Trophoblast cell (in vitro differentiated cells and primary cell): ENCODE measurements around the gene MAGEC2.

ENCODE experiments used
- DNase-seq, 2 donors: peaks; one replicate each; pipeline ENCODE4 v3.0.0-alpha.2; 2016
- H2AFZ ChIP-seq: 2 replicates; pipeline ENCODE4 v1.6.1; 2013; ENCODE audit warnings: low read length, moderate library complexity, mild to moderate bottlenecking; ENCODE audit not compliant: insufficient read depth, poor library complexity
- H2AK5ac ChIP-seq: 2 replicates; pipeline ENCODE4 v1.6.1; 2013; ENCODE audit warnings: mild to moderate bottlenecking, low read length
- H2BK120ac ChIP-seq: 2 replicates; pipeline ENCODE4 v1.6.1; 2013; ENCODE audit warnings: low read length, mild to moderate bottlenecking, moderate library complexity; ENCODE audit not compliant: insufficient read depth, poor library complexity
- H2BK12ac ChIP-seq: 2 replicates; pipeline ENCODE4 v1.6.1; 2013; ENCODE audit warnings: mild to moderate bottlenecking, low read length, moderate library complexity
- H2BK5ac ChIP-seq: 2 replicates; pipeline ENCODE4 v1.6.1; 2013; ENCODE audit warnings: low read length, low read depth, moderate library complexity, mild to moderate bottlenecking; ENCODE audit not compliant: poor library complexity
- H3K14ac ChIP-seq: 2 replicates; pipeline ENCODE4 v1.6.1; 2013; ENCODE audit warnings: mild to moderate bottlenecking, low read length
- H3K18ac ChIP-seq: 2 replicates; pipeline ENCODE4 v1.6.1; 2013; ENCODE audit warnings: mild to moderate bottlenecking, low read length
- H3K23ac ChIP-seq: 2 replicates; pipeline ENCODE4 v1.6.1; 2013; ENCODE audit warnings: low read length
- H3K27ac ChIP-seq: 2 replicates; pipeline ENCODE4 v1.5.1; 2013; ENCODE audit warnings: low read depth, mild to moderate bottlenecking, inconsistent platforms, low read length, moderate library complexity
- H3K27me3 ChIP-seq: 2 replicates; pipeline ENCODE4 v1.6.1; 2013; ENCODE audit warnings: inconsistent platforms, mild to moderate bottlenecking, low read length, moderate library complexity; ENCODE audit not compliant: insufficient read depth
- H3K36me3 ChIP-seq, 2 experiments: 1 replicate in 1 of 2; 2 replicates in 1 of 2; pipeline ENCODE4 v1.6.1; 2013; ENCODE audit warnings: low read length in 2 of 2, mild to moderate bottlenecking in 2 of 2, moderate library complexity in 1 of 2; ENCODE audit not compliant: insufficient read depth in 2 of 2, control insufficient read depth in 1 of 2
- H3K4ac ChIP-seq: 2 replicates; pipeline ENCODE4 v1.6.1; 2013; ENCODE audit warnings: low read depth, mild to moderate bottlenecking, low read length, moderate library complexity
- H3K4me1 ChIP-seq, 2 experiments: 1 replicate in 1 of 2; 2 replicates in 1 of 2; pipeline ENCODE4 v1.6.1; 2013; ENCODE audit warnings: low read length in 2 of 2, mild to moderate bottlenecking in 2 of 2, moderate library complexity in 1 of 2; ENCODE audit not compliant: insufficient read depth in 2 of 2, control insufficient read depth in 1 of 2
- H3K4me2 ChIP-seq: 2 replicates; pipeline ENCODE4 v1.6.1; 2013; ENCODE audit warnings: inconsistent platforms, mild to moderate bottlenecking, low read length, moderate library complexity
- H3K4me3 ChIP-seq: 2 replicates; pipeline ENCODE4 v1.5.1; 2013; ENCODE audit warnings: mild to moderate bottlenecking, low read depth, low read length, inconsistent platforms
- H3K79me1 ChIP-seq: one replicate; pipeline ENCODE4 v1.6.1; 2013; ENCODE audit warnings: low read length
- H3K79me2 ChIP-seq: 2 replicates; pipeline ENCODE4 v1.6.1; 2013; ENCODE audit warnings: low read length, mild to moderate bottlenecking; ENCODE audit not compliant: control insufficient read depth, insufficient read depth, poor library complexity
- H3K9ac ChIP-seq: 2 replicates; pipeline ENCODE4 v1.6.1; 2013; ENCODE audit warnings: mild to moderate bottlenecking, low read length
- H3K9me3 ChIP-seq: 2 replicates; pipeline ENCODE4 v1.6.1; 2013; ENCODE audit warnings: low read depth, mild to moderate bottlenecking, control low read depth, inconsistent platforms, low read length; ENCODE audit not compliant: insufficient read depth
- H4K12ac ChIP-seq: 2 replicates; pipeline ENCODE4 v1.6.1; 2013; ENCODE audit warnings: low read depth, mild to moderate bottlenecking, low read length, moderate library complexity
- H4K8ac ChIP-seq: 2 replicates; pipeline ENCODE4 v1.6.1; 2013; ENCODE audit warnings: low read depth, mild to moderate bottlenecking, low read length, moderate library complexity
- H4K91ac ChIP-seq: one replicate; pipeline ENCODE4 v1.6.1; 2013; ENCODE audit warnings: low read depth, mild to moderate bottlenecking, low read length, moderate library complexity
- WGBS: extraction: QIAGEN DNeasy Blood & Tissue Kit; methylation state at CpG from one replicate; pipeline ENCODE4 v1.1.7; 2013; ENCODE audit warnings: missing lambda C conversion rate; ENCODE audit not compliant: insufficient read length, insufficient coverage; ENCODE audit errors: extremely low coverage; 5-methylcytosine and 5-hydroxymethylcytosine counted together

Gene MAGEC2

DNA sequence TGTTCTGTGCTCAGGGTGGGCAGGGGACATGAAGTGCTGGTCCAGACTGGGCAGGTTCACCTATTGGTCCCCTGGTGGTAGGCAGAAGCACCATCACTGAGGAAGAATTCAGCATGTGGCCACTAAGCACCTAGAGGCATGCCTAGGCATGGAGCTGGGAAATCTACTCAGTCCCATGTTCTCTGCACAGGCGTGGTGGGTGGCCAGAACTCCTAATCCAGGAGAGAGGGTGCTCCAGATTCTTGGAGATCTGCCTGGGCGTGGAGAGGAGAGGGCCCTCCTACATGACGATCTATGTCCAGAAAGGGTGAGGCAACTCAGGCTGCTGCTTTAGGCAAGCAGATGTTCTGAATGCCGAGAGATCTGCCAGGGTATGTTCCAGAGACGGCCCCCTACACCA is 44.6 kb upstream of the MAGEC2 start:
- H3K9me3 ChIP-seq: no peaks in the 10 kb centered on the region
- no peaks in the 10 kb centered on the region for H3K79me1 ChIP-seq
- no CpG with 5 or more reads among the region's 5 CpGs for WGBS
- H3K4me3 ChIP-seq: no peak overlapping the region
- H3K36me3 ChIP-seq: peaks cover 0 to 1% of the 10 kb centered on the region in 2 experiments
- H3K4ac ChIP-seq: no peak overlapping the region
- H3K27me3 ChIP-seq: no peaks in the 10 kb centered on the region
- H2BK5ac ChIP-seq: no peak overlapping the region
- DNase-seq: no peak
- H4K12ac ChIP-seq: no peak overlapping the region
- H3K4me2 ChIP-seq: no peak overlapping the region
- H2AFZ ChIP-seq: no peak overlapping the region
- no peak overlapping the region for H2BK12ac ChIP-seq
- no peaks in the 10 kb centered on the region for H3K4me1 ChIP-seq
- H3K14ac ChIP-seq: no peak overlapping the region
- H3K9ac ChIP-seq: no peak overlapping the region
- H2AK5ac ChIP-seq: no peak overlapping the region
- no peak overlapping the region for H3K27ac ChIP-seq
- no peak overlapping the region for H3K23ac ChIP-seq
- no peaks in the 10 kb centered on the region for H3K79me2 ChIP-seq
- H3K18ac ChIP-seq: no peak overlapping the region
- no peak overlapping the region for H4K8ac ChIP-seq
- H2BK120ac ChIP-seq: no peak overlapping the region
- H4K91ac ChIP-seq: no peak overlapping the region

DNA sequence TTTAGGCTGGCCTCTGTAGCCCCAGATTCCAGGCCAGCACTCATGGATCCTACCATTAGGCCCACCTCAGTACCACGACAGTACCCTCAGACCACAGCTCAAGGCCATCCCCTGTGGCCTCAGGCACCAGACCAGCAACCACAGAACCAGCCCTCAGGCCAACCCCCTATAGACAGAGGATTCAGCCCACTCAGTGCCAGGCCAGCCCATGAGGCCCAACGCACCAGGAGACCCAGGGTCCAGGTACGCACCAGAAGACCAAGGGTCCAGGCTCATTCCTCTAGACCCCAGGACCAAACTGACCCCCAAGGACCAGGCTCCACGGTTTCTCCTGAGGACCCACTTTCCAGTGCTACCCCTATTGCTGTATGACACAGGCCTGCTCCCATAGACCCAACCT is 39.5 kb upstream of the MAGEC2 start:
- Histone ChIP-seq H3K4me3 (no peak overlapping the region), H3K4ac (no peak overlapping the region), H2AFZ (no peak overlapping the region), H2BK5ac (no peak overlapping the region), H3K14ac (no peak overlapping the region), H3K79me2 (no peaks in the 10 kb centered on the region), H3K4me1 (no peaks in the 10 kb centered on the region), H3K27me3 (no peaks in the 10 kb centered on the region), H3K9me3 (no peaks in the 10 kb centered on the region), H3K9ac (no peak overlapping the region), H4K91ac (no peak overlapping the region), H3K36me3 (no peaks in the 10 kb centered on the region), H3K23ac (no peak overlapping the region), H4K8ac (no peak overlapping the region), H2BK12ac (no peak overlapping the region), H3K27ac (no peak overlapping the region), H3K4me2 (no peak overlapping the region), H3K18ac (no peak overlapping the region), H3K79me1 (no peaks in the 10 kb centered on the region), H4K12ac (no peak overlapping the region), H2AK5ac (no peak overlapping the region), H2BK120ac (no peak overlapping the region)
- no CpG with 5 or more reads among the region's 4 CpGs for WGBS
- DNase-seq: no peak

DNA sequence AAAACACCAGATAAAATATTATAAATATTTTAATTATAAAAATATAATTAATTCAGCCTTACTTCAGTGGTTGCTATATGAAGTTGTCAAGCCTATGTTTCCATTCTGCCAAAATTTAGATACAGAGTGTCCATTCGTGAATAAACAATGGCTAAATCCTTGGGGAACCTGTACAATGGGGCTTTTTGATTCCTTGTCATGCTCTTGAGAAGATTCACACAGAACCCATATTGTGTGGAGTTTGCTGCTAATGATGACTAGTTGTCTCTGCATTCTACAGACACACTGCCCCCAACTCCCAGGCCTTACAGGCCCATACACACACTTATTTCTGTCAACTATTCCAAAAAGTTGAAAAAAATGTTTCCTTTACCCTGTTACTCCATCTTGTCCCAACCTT is 33.4 kb upstream of the MAGEC2 start:
- no peak overlapping the region for H3K4me3 ChIP-seq
- no peak for DNase-seq

DNA sequence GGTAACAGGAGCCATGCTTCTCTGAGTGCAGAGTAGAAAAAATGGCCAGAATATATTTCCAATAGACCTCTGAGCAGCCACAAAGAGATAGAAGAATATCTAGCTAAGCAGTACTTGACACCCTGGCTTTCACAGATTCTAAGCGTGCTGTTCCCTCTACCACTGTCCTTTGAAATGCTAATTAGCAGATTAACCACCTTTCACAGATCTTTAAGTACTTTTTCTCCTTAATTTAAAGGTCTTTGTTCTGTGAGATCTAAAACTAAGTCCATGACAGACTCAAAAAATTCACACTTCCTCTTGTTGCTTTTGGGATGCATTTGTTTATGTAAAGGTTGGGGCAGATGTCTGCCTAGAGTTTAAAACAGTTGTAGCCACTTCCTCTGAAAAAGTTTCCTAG is 28.3 kb upstream of the MAGEC2 start:
- Histone ChIP-seq H3K14ac (no peak overlapping the region), H3K79me2 (no peaks in the 10 kb centered on the region), H3K4me1 (no peaks in the 10 kb centered on the region), H2AK5ac (no peak overlapping the region), H2BK12ac (no peak overlapping the region), H3K27me3 (no peaks in the 10 kb centered on the region), H3K4ac (no peak overlapping the region), H2AFZ (no peak overlapping the region), H4K91ac (no peak overlapping the region), H4K8ac (no peak overlapping the region), H3K23ac (no peak overlapping the region), H3K79me1 (no peaks in the 10 kb centered on the region), H3K36me3 (no peaks in the 10 kb centered on the region), H3K4me2 (no peak overlapping the region), H3K9ac (no peak overlapping the region), H3K9me3 (no peaks in the 10 kb centered on the region), H2BK120ac (no peak overlapping the region), H3K18ac (no peak overlapping the region), H3K27ac (no peak overlapping the region), H3K4me3 (no peak overlapping the region), H4K12ac (no peak overlapping the region), H2BK5ac (no peak overlapping the region)
- WGBS: no CpG with 5 or more reads among the region's 1 CpG
- no peak for DNase-seq

More for the DNA sequence above, 33.4 kb upstream of the MAGEC2 start:
- WGBS: no CpG with 5 or more reads among the region's 1 CpG
- Histone ChIP-seq H3K27me3 (no peaks in the 10 kb centered on the region), H3K4me2 (no peak overlapping the region), H3K4ac (no peak overlapping the region), H3K27ac (no peak overlapping the region), H3K14ac (no peak overlapping the region), H4K91ac (no peak overlapping the region), H4K12ac (no peak overlapping the region), H2AK5ac (no peak overlapping the region), H2AFZ (no peak overlapping the region), H2BK12ac (no peak overlapping the region), H2BK5ac (no peak overlapping the region), H2BK120ac (no peak overlapping the region), H3K79me2 (no peaks in the 10 kb centered on the region), H3K79me1 (no peaks in the 10 kb centered on the region), H3K9ac (no peak overlapping the region), H3K4me1 (no peaks in the 10 kb centered on the region), H3K18ac (no peak overlapping the region), H3K9me3 (no peaks in the 10 kb centered on the region), H3K23ac (no peak overlapping the region), H3K36me3 (no peaks in the 10 kb centered on the region), H4K8ac (no peak overlapping the region)
